ENCODE results near the gene ZFYVE28.

DNA sequence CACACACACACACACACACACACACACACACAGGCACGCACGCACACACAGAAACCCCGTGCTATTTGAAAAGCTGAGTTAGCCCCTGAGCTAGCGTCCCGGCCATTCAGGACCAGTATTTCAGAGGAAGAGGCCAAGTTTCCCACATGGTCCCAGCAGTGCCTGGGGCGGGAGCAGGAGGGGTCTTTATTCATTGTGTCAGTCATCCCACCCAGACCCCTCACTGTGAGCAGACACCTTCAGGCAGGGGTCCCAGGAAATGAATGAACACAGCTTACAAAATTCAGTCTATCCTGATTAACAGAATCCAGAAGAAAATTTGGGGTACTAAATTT, 58.1 kb downstream of the ZFYVE28 start:
- TF ChIP-seq, protein P1, sequence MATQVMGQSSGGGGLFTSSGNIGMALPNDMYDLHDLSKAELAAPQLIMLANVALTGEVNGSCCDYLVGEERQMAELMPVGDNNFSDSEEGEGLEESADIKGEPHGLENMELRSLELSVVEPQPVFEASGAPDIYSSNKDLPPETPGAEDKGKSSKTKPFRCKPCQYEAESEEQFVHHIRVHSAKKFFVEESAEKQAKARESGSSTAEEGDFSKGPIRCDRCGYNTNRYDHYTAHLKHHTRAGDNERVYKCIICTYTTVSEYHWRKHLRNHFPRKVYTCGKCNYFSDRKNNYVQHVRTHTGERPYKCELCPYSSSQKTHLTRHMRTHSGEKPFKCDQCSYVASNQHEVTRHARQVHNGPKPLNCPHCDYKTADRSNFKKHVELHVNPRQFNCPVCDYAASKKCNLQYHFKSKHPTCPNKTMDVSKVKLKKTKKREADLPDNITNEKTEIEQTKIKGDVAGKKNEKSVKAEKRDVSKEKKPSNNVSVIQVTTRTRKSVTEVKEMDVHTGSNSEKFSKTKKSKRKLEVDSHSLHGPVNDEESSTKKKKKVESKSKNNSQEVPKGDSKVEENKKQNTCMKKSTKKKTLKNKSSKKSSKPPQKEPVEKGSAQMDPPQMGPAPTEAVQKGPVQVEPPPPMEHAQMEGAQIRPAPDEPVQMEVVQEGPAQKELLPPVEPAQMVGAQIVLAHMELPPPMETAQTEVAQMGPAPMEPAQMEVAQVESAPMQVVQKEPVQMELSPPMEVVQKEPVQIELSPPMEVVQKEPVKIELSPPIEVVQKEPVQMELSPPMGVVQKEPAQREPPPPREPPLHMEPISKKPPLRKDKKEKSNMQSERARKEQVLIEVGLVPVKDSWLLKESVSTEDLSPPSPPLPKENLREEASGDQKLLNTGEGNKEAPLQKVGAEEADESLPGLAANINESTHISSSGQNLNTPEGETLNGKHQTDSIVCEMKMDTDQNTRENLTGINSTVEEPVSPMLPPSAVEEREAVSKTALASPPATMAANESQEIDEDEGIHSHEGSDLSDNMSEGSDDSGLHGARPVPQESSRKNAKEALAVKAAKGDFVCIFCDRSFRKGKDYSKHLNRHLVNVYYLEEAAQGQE (IDR thresholded peaks at IDR 0.05; ENCODE audit: low read depth) = no peak
- TF ChIP-seq POLR2AphosphoS5 (IDR thresholded peaks at IDR 0.05; ENCODE audit: low read depth, low read length) (no peak), POLR2A (IDR thresholded peaks at IDR 0.05; ENCODE audit: borderline replicate concordance, extremely low read depth, insufficient read depth, insufficient read length) (no peak), SP1 (IDR thresholded peaks at IDR 0.05; ENCODE audit: low read depth) (no peak), ZFX (IDR thresholded peaks at IDR 0.05) (no peak), TCF7L2 (IDR thresholded peaks at IDR 0.05; ENCODE audit: borderline replicate concordance, extremely low read depth, insufficient read depth, insufficient read length) (no peak), YY1 (IDR thresholded peaks at IDR 0.05; ENCODE audit: extremely low read depth, insufficient replicate concordance, low read depth, low read length) (no peak), ELF1 (IDR thresholded peaks at IDR 0.05; ENCODE audit: borderline replicate concordance, low read depth) (no peak)
- TF ChIP-seq, protein P2, sequence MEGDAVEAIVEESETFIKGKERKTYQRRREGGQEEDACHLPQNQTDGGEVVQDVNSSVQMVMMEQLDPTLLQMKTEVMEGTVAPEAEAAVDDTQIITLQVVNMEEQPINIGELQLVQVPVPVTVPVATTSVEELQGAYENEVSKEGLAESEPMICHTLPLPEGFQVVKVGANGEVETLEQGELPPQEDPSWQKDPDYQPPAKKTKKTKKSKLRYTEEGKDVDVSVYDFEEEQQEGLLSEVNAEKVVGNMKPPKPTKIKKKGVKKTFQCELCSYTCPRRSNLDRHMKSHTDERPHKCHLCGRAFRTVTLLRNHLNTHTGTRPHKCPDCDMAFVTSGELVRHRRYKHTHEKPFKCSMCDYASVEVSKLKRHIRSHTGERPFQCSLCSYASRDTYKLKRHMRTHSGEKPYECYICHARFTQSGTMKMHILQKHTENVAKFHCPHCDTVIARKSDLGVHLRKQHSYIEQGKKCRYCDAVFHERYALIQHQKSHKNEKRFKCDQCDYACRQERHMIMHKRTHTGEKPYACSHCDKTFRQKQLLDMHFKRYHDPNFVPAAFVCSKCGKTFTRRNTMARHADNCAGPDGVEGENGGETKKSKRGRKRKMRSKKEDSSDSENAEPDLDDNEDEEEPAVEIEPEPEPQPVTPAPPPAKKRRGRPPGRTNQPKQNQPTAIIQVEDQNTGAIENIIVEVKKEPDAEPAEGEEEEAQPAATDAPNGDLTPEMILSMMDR (IDR thresholded peaks at IDR 0.05 in 2 of 3, conservative IDR thresholded peaks at IDR 0.05 in 1 of 3; ENCODE audit: borderline replicate concordance in 1 of 3, insufficient read depth in 1 of 3, low read depth in 2 of 3, low read length in 2 of 3) = no peak
- TF ChIP-seq, protein P3, sequence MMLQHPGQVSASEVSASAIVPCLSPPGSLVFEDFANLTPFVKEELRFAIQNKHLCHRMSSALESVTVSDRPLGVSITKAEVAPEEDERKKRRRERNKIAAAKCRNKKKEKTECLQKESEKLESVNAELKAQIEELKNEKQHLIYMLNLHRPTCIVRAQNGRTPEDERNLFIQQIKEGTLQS (IDR thresholded peaks at IDR 0.05) = no peak

All from HCT116 (cell line).